Peyer's patch (tissue), 4 donors: ENCODE results near the gene USF1. TPM values are rescaled to one million over a fixed set of nuclear protein-coding genes. Genes with fewer than 3 reads are reported as not detected.
"Not testable (repeated sequence)": the region's sequence is repeated elsewhere in the genome, so short reads cannot be mapped to it uniquely, and the experiment has no call there.

Source experiments
- DNase-seq, 3 donors: peaks; one replicate each; pipeline ENCODE4 v3.0.0-alpha.2; 2017 to 2019
- H3K27ac ChIP-seq, 4 donors: fragments of 200-600 bp; sonication (generic); one replicate each; pipeline ENCODE4 v1.5.1; 2016 to 2019
- H3K27me3 ChIP-seq, 2 donors: fragments of 200-600 bp; sonication (generic); one replicate each; pipeline ENCODE4 v1.5.1; 2019
- H3K36me3 ChIP-seq, 3 donors: fragments of 200-600 bp; sonication (generic); one replicate each; pipeline ENCODE4 v1.5.1; 2016 to 2019
- H3K4me1 ChIP-seq, 4 donors: fragments of 200-600 bp; sonication (generic); one replicate each; pipeline ENCODE4 v1.5.1; 2016 to 2019
- H3K4me3 ChIP-seq, 4 donors: fragments of 200-600 bp; sonication (generic); 1 replicate in 3 of 4; 2 replicates in 1 of 4; pipeline ENCODE4 v1.5.1; 2016 to 2019; ENCODE audit warnings: mild to moderate bottlenecking in 1 of 4
- H3K9me3 ChIP-seq, 4 donors: fragments of 200-600 bp; sonication (generic); one replicate each; pipeline ENCODE4 v1.5.1; 2016 to 2019; ENCODE audit warnings: mild to moderate bottlenecking in 1 of 4
- CTCF ChIP-seq, 6 experiments: fragments of 450-650 bp in 4 of 6; fragments of 200-600 bp in 2 of 6; sonication (generic) in 1 of 6; IDR thresholded peaks; one replicate each; pipeline ENCODE4 v1.5.1; 2017 to 2019; ENCODE audit warnings: antibody characterized with exemption in 6 of 6, mild to moderate bottlenecking in 3 of 6, moderate library complexity in 1 of 6
- POLR2A ChIP-seq, 2 donors: fragments of 450-650 bp; IDR thresholded peaks; one replicate each; pipeline ENCODE4 v1.5.1; 2017; ENCODE audit warnings: antibody characterized with exemption in 2 of 2, mild to moderate bottlenecking in 2 of 2, moderate library complexity in 2 of 2
- total RNA-seq, 4 donors: library from RNA; depleted of rRNA; stranded (reverse); fragments of >200 nt; gene quantifications; one replicate each; pipeline ENCODE4 v1.1.0, GENCODE V29; 2016

USF1 gene
- total RNA-seq, 4 donors from 2014 or later: 72.0 to 119 (median 98.2) TPM

- peak overlapping the region in 2 of 4 donors; percentile 6 to 81 for H3K4me3 ChIP-seq
These were observed 27.8 kb downstream of the USF1 start for GRCh38 chr1:161017756-161018630.

GRCh38 chr1:161017181-161017580 is 28.6 kb downstream of the USF1 start:
- H3K27ac ChIP-seq: peak overlapping the region in 3 of 4 donors; percentile 23 to 65 (median 51)
- H3K4me3 ChIP-seq, H3K36me3 ChIP-seq, H3K27me3 ChIP-seq, DNase-seq, H3K9me3 ChIP-seq: not testable (repeated sequence)
- H3K4me1 ChIP-seq: peaks cover 5 to 54% (median 13%) of the 10 kb centered on the region in 4 donors

More at GRCh38 chr1:161017756-161018630, 27.8 kb downstream of the USF1 start:
- Histone ChIP-seq H3K27me3 (no peaks in the 10 kb centered on the region), H3K9me3 (no peaks in the 10 kb centered on the region), H3K36me3 (no peaks in the 10 kb centered on the region), H3K27ac (peak overlapping the region in 3 of 4 donors; percentile 23 to 62 (median 51)), H3K4me1 (peaks cover 4 to 49% (median 11%) of the 10 kb centered on the region in 4 donors)
- TF ChIP-seq POLR2A (IDR thresholded peaks at IDR 0.05) (no peak), CTCF (IDR thresholded peaks at IDR 0.05) (no peak)
- no peak for DNase-seq

- not testable (repeated sequence) for DNase-seq, H3K36me3 ChIP-seq, H3K9me3 ChIP-seq, H3K4me3 ChIP-seq, H3K27me3 ChIP-seq
- Histone ChIP-seq H3K27ac (peak overlapping the region in 2 of 4 donors; percentile 51 to 65), H3K4me1 (peaks cover 5 to 51% (median 11%) of the 10 kb centered on the region in 4 donors)
These were observed 29.1 kb downstream of the USF1 start for GRCh38 chr1:161016683-161017082.

GRCh38 chr1:161013488-161014230 is 32.1 kb downstream of the USF1 start:
- Histone ChIP-seq H3K4me1 (peaks cover 5 to 42% (median 10%) of the 10 kb centered on the region in 4 donors), H3K27me3 (no peaks in the 10 kb centered on the region), H3K4me3 (peak overlapping the region; percentile 10 to 48 (median 31)), H3K9me3 (no peaks in the 10 kb centered on the region), H3K36me3 (no peaks in the 10 kb centered on the region), H3K27ac (peak overlapping the region; percentile 79 to 98 (median 93))
- peak; percentile 91 to 97 (median 91) for DNase-seq
- peak in 1 of 2 donors; percentile 80 for TF ChIP-seq POLR2A (IDR thresholded peaks at IDR 0.05)
- TF ChIP-seq CTCF (IDR thresholded peaks at IDR 0.05): peak in 1 of 6 experiments; percentile 17

GRCh38 chr1:161013131-161013487 is 32.7 kb downstream of the USF1 start:
- no peak for TF ChIP-seq POLR2A (IDR thresholded peaks at IDR 0.05)
- TF ChIP-seq CTCF (IDR thresholded peaks at IDR 0.05): no peak
- no peak for DNase-seq
- no peaks in the 10 kb centered on the region for H3K27me3 ChIP-seq
- no peaks in the 10 kb centered on the region for H3K36me3 ChIP-seq
- no peaks in the 10 kb centered on the region for H3K9me3 ChIP-seq
- peaks cover 5 to 37% (median 12%) of the 10 kb centered on the region in 4 donors for H3K4me1 ChIP-seq
- peak overlapping the region; percentile 79 to 98 (median 93) for H3K27ac ChIP-seq
- H3K4me3 ChIP-seq: peak overlapping the region; percentile 10 to 48 (median 31)

- Histone ChIP-seq H3K27me3 (no peaks in the 10 kb centered on the region), H3K27ac (peak overlapping the region; percentile 79 to 98 (median 93)), H3K4me3 (no peak overlapping the region), H3K9me3 (no peaks in the 10 kb centered on the region), H3K4me1 (peaks cover 5 to 30% (median 12%) of the 10 kb centered on the region in 4 donors), H3K36me3 (no peaks in the 10 kb centered on the region)
- TF ChIP-seq POLR2A (IDR thresholded peaks at IDR 0.05) (no peak), CTCF (IDR thresholded peaks at IDR 0.05) (no peak)
- no peak for DNase-seq
These were observed 33.4 kb downstream of the USF1 start for GRCh38 chr1:161012420-161012819.
